GM18858 (cell line): Measurements from ENCODE around the gene MATCAP1.
A peak's percentile ranks its signal among the peaks of the same experiment; 100 is the strongest.

Experiments
- ATAC-seq: cut with Tn5 transposase; IDR thresholded peaks from one replicate; pipeline ENCODE4 v1.9.1; 2021; ENCODE audit not compliant: unreplicated experiment

Gene MATCAP1

DNA sequence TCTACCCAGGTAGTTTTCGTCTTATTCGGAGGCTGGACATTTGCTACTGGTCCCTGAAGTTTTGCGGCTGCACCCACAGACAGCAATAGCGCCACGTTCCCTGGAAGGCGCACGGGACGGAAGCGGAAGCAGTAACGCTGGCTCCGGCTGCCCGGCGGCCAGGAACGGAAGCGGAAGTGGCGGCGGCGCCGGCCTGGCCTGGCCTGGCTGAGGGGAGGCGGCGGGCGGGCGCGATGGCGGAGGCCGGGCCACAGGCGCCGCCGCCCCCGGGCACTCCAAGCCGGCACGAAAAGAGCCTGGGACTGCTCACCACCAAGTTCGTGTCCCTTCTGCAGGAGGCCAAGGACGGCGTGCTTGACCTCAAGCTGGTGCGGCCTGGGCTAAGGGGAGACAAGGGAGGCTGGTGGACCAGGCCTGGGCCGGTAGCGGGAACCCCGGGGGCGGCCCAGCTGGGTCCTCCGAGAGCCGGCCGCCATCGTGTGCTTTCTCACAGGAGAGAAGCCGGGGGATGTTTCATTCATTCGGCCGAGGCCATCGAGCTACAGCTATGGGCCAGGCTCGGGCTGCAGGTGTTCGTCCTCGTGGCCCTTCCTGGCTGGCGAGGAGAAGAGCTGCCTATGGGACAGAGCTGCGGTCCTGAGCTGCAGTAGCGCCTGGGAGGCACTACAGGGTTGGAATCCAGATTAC is 8.4 kb upstream of the MATCAP1 start, which contains the start of gene E2F4:
Gene E2F4, plus strand, starts transcription at position 161 of the 687 bp plus-strand sequence. Its CDS starts 73 bp downstream, at position 234.
- peak; percentile 71 for ATAC-seq

DNA sequence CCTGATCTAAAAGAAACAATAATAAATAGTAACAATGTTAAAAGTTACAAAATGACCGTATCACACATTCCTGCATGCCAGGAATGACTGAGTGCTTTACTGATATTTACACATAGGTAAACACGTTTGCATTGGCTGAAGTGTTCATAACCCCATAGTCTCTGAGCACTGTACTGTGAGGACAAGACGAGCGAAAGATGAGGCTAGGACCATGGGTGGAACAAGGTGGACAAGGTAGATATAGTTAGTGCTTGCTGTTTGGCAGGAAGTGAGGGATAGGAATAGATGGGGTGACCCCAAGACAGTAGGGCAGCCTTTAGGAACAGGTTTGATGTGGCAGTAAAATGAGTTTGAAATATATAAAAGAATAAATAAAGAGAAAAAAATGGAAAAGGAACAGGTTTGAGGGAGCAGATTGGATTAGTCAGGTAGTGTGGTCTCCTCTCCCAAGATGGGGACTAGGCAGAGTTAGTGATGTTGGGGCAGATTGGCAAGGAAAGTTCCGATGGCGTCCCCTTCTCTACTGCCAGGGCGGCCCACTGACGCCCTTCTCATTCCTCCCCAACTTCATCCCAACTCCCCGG is 7.7 kb upstream of the MATCAP1 start:
- ATAC-seq, result no peak

DNA sequence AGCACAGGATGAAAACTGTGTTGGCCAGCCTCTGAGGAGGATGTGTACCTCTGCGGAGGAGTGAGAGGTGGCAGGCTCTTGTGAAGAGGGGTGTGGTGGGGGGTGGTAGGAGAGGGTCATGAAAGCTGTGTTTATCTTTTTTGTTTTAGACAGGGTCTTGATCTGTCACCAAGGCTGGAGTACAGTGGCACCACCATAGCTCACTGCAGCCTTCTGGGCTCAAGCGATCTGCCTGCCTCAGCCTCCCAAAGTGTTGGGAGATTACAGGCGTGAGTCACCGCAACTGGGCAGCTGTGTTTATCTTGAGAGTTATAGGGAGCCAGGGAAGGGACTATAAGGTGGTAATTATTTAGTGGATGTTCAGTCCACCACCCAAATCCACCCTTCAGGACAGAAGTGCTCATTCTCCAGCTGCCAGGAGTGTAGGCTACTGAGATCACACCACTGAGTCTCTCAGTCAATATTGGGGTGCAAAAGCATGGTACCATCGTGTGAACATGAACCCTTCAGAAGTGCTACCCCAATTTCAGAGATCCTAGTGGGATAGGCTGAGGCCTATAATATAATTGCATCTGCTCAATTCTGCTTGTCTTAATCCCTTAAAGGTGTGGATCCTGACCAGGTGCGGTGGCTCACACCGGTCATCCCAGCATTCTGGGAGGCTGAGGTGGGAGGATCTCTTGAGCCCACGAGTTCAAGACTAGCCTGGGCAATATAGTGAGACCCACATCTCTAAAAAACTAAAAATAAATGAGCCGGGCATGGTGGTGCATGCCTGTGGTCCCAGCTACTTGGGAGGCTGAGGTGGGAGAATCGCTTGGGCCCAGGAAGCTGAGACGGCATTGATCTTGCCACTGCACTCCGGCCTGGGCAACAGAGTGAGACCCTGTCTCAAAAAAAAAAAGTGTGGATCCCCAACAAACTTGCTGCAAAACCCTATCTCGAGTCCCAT is 7.0 kb upstream of the MATCAP1 start:
- no peak for ATAC-seq

DNA sequence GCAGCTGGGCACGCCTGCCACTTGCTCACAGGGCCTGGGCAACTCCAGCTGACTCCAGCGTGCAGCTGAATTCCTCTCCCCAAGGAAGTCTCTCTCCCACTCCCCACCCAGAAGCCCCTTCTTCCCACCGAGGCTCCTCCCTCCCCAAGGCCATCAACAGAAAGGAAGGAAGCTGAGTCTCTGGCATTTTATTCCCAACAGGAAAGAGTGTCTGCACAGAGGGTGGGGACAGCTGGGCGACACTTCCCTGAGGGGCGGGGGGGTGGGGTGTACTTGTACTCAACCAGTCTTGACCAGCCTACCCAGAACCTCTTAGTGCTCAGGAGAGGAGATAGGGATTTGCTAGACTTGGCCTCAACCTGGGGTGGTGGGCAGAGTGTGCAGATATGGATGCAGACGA is 6.3 kb upstream of the MATCAP1 start, which contains the start of gene EXOC3L1:
Gene EXOC3L1, minus strand, starts transcription at position 96 of the 400 bp plus-strand sequence. CDS start 460 bp downstream, outside the sequence.
- ATAC-seq, result no peak

- no peak for ATAC-seq
Measured at GRCh38 chr16:67188798-67189197, 5.0 kb upstream of the MATCAP1 start.

GRCh38 chr16:67188323-67188722 is 4.6 kb upstream of the MATCAP1 start:
- no peak for ATAC-seq

GRCh38 chr16:67187175-67187890 is 3.6 kb upstream of the MATCAP1 start:
- no peak for ATAC-seq

DNA sequence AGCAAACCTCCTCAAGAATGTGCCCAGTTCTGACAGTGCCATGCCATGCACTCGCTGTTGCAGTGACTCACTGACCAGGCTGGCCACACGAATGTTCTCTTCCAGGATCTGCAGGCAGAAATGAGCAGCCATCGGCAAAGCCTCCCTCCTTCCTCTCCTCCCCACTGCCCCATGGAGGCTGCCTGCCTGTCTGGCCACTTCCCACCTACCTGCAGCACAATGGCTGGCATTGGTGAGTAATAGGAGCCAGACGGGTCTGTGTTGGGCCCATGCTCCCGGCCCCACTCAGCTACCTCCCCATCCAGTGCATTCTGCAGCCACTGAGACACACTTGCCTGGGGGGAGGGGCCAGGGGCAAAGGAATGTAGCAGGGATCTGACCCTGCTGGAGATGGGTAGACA is 2.8 kb upstream of the MATCAP1 start:
- ATAC-seq, result no peak

GRCh38 chr16:67185651-67186134 is 1.9 kb upstream of the MATCAP1 start:
- no peak for ATAC-seq

GRCh38 chr16:67184995-67185650 is 1.4 kb upstream of the MATCAP1 start:
- ATAC-seq, result no peak

GRCh38 chr16:67184453-67184994 is 761 bp upstream of the MATCAP1 start:
- no peak for ATAC-seq

DNA sequence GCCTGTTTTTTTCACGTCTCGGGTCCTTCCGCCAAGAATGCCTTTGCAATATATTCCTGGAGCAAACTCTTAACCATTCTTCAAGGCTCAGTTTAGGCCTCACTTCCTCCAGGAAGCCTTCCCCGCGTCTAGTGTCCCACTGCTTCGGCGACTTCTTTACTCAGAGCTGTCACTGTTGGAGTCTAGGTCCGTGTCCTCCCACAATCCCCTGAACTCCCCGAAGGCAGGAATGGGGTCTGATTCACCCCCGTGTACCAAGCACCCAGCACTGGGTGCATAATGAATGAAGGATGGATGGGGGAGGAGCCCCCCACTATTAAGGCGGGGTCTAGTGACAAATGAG is 508 bp downstream of the MATCAP1 start:
- ATAC-seq, result no peak

GRCh38 chr16:67182288-67182687 is 1.5 kb downstream of the MATCAP1 start:
- ATAC-seq, result no peak

GRCh38 chr16:67181346-67181745 is 2.4 kb downstream of the MATCAP1 start:
- ATAC-seq, result no peak

GRCh38 chr16:67180166-67180565 is 3.6 kb downstream of the MATCAP1 start:
- no peak for ATAC-seq

DNA sequence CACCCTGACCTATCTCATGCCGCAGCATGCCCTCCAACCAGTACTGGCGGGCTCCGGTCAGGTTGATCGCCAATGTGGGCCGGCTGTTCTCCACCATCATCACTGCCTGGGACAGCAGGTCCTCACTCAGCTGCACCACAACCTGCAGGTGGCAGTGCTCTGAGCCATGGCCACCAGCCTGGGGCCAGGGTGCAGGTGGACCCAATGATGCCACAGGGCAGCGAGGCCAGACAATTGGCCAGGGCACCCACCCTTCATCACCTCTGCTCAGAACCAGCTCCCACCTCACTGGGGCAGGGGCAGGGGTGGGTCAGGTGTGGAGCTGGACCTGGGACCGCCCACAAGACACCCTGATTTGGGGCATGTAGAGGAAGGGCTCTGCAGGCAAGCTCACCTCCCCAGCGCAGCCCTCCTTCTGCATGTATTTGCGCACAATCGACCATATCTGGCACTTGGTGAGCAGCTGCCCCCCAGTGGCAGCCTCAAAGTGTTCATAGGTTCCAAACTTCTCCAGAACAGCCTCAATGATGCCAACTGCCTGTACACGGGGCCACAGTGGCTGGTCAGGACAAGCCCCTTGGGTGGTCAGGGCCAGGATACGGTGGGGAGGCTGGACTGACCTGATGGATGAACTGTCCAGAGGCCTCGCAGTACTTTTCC is 4.2 kb downstream of the MATCAP1 start:
- ATAC-seq, result no peak

GRCh38 chr16:67177743-67178699 is 5.7 kb downstream of the MATCAP1 start:
- no peak for ATAC-seq

DNA sequence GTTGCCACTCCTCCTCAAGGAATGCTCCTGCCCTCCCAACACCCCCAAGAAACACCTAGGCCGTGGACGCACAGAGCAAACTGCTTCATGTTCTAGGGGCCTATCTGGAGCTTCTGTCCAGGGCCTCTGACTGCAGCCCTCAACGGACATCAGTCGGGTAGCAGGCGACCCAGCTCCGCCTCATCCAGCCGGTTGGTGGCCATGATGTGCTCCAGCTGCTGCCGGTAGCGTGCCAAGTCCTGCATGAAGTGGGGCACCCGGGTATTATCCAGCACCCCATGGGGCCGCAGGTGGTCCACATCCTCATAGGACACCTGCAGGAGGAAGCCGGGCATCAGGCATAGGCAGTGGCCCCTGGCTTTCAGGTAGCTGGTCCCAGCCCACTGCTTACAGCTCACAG is 7.1 kb downstream of the MATCAP1 start:
- no peak for ATAC-seq
